Stimulated activated CD4-positive, alpha-beta T cell treated with anti-CD3 and anti-CD28 coated beads, Interleukin-12 subunit alpha, Interleukin-12 subunit beta, amount 100 ng/mL, for 4 hours (primary cell): ENCODE measurements around the gene RAB35.

Experiments
- DNase-seq: peaks from one replicate; pipeline ENCODE4 v3.0.0-alpha.2; 2020

RAB35 gene

GRCh38 chr12:120132054-120132836, 15.7 kb upstream of the RAB35 start:
- DNase-seq, result no peak

- no peak for DNase-seq
These were observed 14.6 kb upstream of the RAB35 start for GRCh38 chr12:120131116-120131515.

GRCh38 chr12:120130011-120130410, 13.5 kb upstream of the RAB35 start:
- no peak for DNase-seq

- DNase-seq, result no peak
These were observed 10.1 kb upstream of the RAB35 start for GRCh38 chr12:120126635-120127005.

- no peak for DNase-seq
These were observed 9.5 kb upstream of the RAB35 start for GRCh38 chr12:120125792-120126634.

- DNase-seq, result no peak
These were observed 8.5 kb upstream of the RAB35 start for GRCh38 chr12:120125029-120125428.

GRCh38 chr12:120121766-120122293, 5.3 kb upstream of the RAB35 start:
- no peak for DNase-seq

GRCh38 chr12:120121343-120121742, 4.8 kb upstream of the RAB35 start:
- no peak for DNase-seq

- no peak for DNase-seq
These were observed 2.9 kb upstream of the RAB35 start for GRCh38 chr12:120119271-120119973.

GRCh38 chr12:120118321-120119061, 1.9 kb upstream of the RAB35 start:
- no peak for DNase-seq

GRCh38 chr12:120117961-120118320, 1.4 kb upstream of the RAB35 start:
- no peak for DNase-seq

GRCh38 chr12:120116792-120117651, 469 bp upstream of the RAB35 start:
- peak; percentile 98 for DNase-seq

- DNase-seq, result peak; percentile 21
These were observed 687 bp downstream of the RAB35 start for GRCh38 chr12:120115692-120116440.

GRCh38 chr12:120115066-120115465, 1.5 kb downstream of the RAB35 start:
- DNase-seq, result no peak

- DNase-seq, result peak; percentile 22
These were observed 5.7 kb downstream of the RAB35 start for GRCh38 chr12:120110550-120111501.

- DNase-seq, result no peak
These were observed 6.8 kb downstream of the RAB35 start for GRCh38 chr12:120109570-120110267.

- no peak for DNase-seq
These were observed 10.4 kb downstream of the RAB35 start for GRCh38 chr12:120106151-120106550.

- no peak for DNase-seq
These were observed 13.2 kb downstream of the RAB35 start for GRCh38 chr12:120103371-120103770.

GRCh38 chr12:120103044-120103338, 13.6 kb downstream of the RAB35 start:
- DNase-seq, result no peak
